Putamen (tissue), 1 donor: ENCODE results near the gene PRELID2.
"Not testable (repeated sequence)": the region's sequence is repeated elsewhere in the genome, so short reads cannot be mapped to it uniquely, and the experiment has no call there.

Experiments used
- DNase-seq: peaks from one replicate; pipeline ENCODE4 v3.0.0-alpha.2; 2016; ENCODE audit warnings: low spot score

The PRELID2 gene

GRCh38 chr5:145750199-145750598, 84.9 kb downstream of the PRELID2 start:
- no peak for DNase-seq

GRCh38 chr5:145743396-145744061, 91.6 kb downstream of the PRELID2 start:
- DNase-seq: no peak

GRCh38 chr5:145739843-145740242, 95.3 kb downstream of the PRELID2 start:
- DNase-seq: no peak

- DNase-seq: no peak
These were observed 96.9 kb downstream of the PRELID2 start for GRCh38 chr5:145738227-145738626.

GRCh38 chr5:145737578-145737977, 97.6 kb downstream of the PRELID2 start:
- DNase-seq: no peak

- DNase-seq: not testable (repeated sequence)
These were observed 105.2 kb downstream of the PRELID2 start for GRCh38 chr5:145729956-145730355.

- no peak for DNase-seq
These were observed 111.6 kb downstream of the PRELID2 start for GRCh38 chr5:145723516-145723915.

- no peak for DNase-seq
These were observed 116.2 kb downstream of the PRELID2 start for GRCh38 chr5:145718956-145719355.

- no peak for DNase-seq
These were observed 119.7 kb downstream of the PRELID2 start for GRCh38 chr5:145715412-145715811.

- DNase-seq: no peak
These were observed 122.9 kb downstream of the PRELID2 start for GRCh38 chr5:145712245-145712644.

GRCh38 chr5:145711417-145711816, 123.7 kb downstream of the PRELID2 start:
- DNase-seq: no peak
